NCI-H146 treated with DMSO at 0.1 percent for 48 hours (cell line): ENCODE data around the gene TF.
"Not testable (repeated sequence)": the region's sequence is repeated elsewhere in the genome, so short reads cannot be mapped to it uniquely, and the experiment has no call there.

Source experiments
- DNase-seq: peaks from one replicate; lab custom pipeline; 2025; ENCODE audit not compliant: unreplicated experiment; lab: John Stamatoyannopoulos, UW

Gene TF

DNA sequence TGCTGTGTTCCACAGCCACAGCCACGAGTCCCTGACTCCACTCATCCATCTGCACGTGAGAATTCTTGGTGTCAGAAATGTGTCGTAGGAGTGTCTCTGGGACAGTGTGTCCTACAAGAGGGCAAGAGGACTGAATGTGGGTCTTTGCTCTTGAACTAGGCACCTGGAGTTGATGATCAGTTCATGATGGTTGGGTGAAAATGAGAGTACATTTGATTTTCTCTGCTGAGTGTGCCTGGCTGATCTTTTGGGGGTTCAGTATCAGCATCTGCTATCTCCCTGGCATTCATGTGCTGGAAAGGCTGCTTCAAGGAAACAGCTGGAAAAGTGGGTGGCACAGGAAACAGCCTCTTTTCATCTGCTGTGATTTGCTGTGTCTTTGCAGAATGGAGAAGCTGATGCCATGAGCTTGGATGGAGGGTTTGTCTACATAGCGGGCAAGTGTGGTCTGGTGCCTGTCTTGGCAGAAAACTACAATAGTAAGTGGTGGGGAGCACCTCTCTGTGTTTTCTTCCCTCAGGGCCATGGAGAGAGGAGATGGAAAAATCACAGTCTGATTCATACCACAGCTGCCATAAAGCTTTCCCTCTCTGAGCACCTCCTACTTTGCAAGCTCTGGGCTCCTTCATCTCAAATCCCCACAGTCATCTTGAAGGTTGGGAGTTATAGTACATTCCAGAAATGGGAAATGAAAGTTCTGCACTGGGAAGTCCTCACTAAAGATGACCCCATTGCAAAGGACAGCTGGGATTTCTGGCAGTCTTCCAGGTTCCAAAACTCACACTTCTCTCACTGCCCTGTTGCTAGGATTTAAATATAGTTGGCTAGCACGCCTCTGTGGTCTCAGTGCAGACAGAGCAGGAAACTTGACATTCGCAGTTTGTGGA is 17.8 kb downstream of the TF start:
- DNase-seq = no peak

DNA sequence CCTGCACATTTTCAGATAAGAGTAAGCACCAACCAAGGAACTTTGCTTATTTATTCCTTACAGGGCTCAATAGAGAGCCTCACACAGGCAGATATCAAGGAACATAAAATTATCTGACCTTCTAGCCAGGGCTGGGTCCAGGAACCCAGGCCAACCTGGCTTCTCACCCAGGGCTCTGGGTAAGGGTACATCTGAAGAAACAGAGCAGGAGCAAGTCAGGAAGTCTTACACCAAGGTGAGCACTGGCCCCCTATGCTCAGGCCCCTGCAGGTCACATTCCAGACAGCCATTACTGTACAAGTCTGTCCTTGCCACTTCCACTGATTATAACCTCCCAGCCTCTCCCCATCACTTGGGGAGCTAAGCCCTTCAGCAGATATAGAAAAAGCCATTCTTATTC is 19.1 kb downstream of the TF start:
- no peak for DNase-seq

DNA sequence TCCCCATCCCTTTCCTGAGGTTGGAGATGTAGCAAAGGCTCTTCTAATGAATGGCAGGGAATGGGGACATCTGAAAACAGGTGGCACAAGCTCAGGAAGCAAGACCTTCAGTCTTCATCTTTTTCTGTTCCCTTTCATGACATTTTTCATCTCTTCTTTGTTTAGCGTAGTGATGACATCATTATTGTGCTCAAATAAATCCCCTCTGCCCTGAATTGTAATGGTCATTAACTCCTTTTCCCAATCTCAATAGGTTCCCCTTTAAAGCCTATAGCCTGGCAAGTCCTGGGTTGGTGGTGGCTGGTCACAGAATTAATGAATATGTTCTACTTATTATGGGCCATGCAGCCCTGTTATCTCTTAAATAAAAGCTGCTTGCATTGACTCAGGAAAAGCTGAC is 21.4 kb downstream of the TF start:
- no peak for DNase-seq

DNA sequence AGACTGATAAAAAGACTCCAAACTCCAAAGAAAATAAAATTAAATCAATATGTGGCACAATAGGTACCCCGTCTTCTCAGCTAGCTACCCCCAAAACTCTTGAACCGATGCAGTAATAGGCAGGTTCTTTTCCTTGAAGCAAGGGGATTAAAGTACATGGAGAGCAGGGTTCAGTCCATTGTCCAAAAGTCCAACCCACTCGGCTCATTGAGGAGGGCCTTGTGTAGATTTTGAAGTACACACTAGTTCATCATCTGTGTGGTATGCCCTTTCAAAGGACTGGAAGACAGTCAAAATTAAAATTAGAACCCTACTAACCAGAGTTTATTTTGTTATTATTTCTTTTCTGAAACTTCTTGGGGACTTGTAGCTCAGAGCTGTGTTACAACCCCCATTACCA is 23.3 kb downstream of the TF start:
- DNase-seq = no peak

DNA sequence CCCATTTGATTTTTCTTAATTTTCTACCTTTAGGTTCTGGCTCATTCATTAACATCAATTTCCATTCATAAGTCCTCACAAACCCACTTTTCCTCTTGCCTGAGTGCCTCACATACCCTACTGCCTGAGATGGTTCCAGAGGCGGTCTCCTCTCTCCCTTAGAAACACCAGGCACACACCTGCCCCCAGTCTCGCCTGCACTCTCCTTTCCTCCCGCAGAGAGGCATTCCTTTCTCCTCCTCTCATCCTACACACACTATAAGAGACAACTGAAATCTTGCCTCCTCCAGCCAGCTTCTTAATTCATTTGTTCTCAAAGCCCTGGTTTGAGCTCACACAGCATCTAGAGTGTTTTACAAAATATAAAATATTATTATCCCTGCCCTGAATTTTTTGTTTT is 27.5 kb downstream of the TF start:
- DNase-seq = no peak

DNA sequence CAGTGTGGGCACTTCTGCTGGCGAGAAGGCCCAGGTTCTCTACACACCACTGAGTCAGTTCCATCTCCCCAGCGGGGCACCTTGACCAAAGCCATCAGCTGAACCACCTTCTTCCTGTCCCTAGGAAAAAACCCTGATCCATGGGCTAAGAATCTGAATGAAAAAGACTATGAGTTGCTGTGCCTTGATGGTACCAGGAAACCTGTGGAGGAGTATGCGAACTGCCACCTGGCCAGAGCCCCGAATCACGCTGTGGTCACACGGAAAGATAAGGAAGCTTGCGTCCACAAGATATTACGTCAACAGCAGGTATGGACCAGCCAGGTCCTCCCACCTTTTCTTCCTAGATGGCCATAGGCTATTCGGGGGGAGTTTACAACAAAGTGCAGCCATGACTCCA is 29.1 kb downstream of the TF start:
- no peak for DNase-seq

DNA sequence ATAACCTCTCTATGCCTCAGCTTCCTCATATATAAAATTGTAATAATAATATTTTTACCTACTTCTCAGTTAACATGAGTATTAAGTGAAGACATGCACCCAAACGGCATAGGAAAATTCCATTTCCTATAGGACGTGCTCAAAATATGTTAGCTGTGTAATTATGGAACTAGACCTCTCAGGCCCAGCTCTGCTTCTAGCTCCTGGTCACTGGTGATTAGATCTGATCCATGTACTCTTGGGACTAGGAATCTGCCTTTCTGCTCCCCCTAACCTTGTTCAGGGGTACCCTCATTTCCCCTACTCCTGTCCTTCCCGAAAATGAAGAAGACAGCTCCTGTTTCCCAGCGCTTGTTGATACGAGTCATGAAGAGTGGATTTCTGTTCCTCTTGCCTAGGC is 29.6 kb downstream of the TF start:
- DNase-seq = no peak

DNA sequence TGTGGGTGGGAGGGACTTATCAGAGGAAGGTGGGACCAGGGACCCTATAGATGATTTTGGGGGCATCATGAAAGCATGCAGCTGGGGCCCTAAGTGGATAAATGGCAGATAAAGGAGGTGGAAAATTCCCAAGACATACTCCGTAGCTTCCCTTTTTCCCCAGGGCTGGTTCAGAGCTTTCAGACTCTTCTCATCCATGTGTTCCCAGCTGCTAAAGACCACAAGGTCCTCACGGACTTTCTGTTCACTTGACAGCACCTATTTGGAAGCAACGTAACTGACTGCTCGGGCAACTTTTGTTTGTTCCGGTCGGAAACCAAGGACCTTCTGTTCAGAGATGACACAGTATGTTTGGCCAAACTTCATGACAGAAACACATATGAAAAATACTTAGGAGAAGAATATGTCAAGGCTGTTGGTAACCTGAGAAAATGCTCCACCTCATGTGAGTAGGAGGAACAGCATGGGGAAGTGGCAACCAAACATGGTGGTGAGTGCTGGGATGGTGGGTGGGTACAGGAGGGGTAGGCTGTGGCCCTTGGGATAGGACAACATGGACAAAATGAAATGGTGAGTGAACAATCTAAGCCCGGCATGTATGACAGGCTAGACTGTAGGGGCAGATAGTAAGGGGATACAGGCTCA is 30.7 kb downstream of the TF start:
- no peak for DNase-seq

DNA sequence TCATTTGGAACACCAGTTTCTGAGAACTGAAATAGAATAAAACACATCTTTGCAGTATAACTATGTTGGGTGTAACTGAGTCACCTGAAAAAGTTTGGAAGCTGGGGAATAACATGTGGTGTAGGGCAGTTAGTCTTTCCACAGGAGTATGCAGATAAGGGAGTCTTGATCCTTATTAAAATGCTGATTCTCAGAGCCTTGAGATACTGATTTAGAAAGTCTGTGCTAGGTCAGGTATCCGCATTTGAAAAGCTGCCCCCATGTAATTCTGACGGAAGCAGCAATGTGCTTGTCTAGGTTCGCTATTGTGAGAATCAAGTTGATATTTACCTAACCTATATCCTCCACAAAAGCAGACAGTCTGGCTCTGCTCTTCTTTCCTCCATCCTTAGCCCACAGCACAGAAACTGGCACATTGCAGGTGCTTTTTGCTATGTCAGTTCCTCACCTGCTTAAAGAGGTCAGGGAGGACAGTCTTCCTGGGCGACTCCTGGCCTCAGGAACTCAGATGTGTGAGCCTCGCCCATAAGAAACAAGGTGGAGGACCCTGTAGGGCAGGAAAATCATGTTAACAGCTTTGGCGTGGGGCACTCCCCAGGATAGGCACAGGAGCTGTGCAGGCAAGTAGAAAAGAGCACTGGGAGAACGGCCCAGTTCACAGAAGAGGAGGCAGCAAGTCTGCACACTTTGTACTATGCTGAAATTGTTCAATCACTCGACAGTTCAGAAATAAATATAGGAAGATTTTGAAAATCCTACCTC is 31.8 kb downstream of the TF start:
- no peak for DNase-seq

DNA sequence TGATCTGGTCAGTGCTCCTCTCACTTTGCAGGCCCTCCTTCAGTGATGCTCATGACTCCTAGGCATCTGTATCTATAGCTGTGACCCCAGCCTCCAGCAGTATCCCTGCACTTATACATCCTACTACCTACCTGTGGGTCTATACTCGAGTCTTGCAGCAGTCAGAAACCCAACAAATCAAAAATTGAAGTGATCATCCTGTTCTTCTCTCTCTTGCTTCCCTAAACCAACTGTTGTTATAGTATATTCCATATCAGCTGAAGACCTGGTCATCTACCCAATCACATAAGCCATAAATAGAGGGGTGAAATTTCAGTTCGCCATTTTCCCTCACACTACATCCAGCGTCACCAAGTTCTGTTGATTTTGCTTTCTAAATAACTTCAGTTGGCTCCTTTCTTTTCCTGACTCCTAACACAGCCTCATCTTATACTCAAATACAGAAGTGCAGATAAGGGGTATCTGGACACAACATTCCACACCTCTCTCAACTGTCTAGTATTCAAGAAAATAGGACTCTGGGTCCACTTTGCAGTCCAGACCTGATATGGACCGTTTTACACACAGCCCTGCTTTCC is 33.5 kb downstream of the TF start:
- DNase-seq = no peak

DNA sequence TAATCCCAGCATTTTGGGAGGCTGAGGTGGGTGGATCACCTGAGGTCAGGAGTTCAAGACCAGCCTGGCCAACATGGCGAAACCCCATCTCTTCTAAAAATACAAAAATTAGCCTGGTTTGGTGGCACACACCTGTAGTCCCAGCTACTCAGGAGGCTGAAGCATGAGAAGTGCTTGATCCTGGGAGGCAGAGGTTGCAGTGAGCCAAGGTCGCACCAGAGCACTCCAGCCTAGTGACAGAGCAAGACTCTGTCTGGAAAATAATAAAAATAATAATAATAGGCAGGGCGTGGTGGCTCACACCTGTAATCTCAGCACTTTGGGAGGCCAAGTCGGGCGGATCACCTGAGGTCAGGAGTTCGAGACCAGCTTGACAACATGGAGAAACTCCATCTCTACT is 34.6 kb downstream of the TF start:
- not testable (repeated sequence) for DNase-seq

DNA sequence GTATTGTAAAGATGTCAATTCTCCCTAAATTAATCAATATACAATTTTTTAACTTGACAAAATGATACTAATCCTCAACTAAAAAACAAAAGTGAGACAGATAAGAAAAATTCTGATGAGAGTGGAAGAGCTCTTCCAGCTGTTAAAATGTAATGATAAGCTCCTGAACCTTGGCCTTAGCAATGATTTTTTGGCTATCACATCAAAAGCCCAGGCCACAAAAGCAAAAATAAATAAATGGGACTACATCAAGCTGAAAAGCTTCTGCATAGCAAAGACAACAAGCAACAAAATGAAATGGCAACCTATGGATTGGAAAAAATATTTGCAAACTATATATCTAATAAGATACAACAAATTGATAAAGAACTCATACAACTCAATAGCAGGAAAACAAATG is 35.4 kb downstream of the TF start:
- DNase-seq = no peak

DNA sequence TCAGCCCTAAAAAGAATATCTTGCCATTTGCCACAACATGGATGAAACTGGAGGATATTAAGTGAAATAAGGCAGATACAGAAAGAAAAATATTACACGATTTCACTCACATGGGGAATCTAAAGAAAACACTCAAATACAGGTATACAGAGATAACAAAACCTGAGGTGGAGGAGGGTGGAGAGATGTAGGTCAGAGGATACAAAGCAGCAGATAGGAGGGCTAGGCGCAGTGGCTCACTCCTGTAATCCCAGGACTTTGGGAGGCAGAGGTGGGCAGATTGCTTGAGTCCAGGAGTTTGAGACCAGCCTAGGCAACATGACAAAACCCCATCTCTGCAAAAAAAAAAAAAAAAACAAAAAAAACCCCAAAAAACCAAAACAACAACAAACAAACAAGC is 36.3 kb downstream of the TF start:
- DNase-seq = no peak

DNA sequence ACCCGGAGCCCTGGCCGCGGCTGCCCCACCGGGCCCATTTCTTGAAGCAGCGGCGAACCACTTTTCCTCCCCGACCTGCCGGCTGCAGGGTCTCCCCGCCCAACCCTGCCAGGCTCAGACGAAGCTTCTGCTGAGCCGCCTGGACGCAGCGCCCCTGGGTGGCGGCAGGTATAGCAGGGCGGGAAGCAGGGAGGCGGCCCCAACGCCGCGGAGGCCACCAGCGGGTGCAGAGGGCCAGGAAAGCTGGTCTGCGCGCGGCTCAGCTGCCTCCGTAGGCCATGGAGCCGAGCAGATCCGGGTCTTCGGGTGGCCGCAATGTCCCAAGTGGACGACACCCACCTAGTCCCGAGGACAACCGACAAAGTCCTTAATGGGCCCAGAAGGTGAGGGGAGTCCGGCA is 37.6 kb downstream of the TF start:
- DNase-seq = no peak

DNA sequence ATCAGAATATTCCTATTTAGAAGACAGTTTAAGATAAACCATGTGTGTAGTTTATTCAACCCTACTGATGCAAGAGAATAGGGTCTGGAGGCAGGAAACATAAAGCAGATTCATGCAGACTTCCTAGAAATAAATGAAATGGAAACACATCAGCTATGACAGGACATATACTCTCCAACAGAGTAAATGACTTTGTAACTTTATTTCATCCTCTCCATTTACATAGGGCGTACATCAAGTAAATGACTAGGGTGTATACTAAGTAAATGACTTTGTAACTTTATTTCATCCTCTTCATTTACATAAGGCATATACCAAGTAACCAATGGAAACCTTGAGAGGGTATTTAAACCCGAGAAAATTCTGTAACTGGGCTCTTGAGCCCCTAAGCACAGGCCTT is 41.8 kb downstream of the TF start:
- no peak for DNase-seq

DNA sequence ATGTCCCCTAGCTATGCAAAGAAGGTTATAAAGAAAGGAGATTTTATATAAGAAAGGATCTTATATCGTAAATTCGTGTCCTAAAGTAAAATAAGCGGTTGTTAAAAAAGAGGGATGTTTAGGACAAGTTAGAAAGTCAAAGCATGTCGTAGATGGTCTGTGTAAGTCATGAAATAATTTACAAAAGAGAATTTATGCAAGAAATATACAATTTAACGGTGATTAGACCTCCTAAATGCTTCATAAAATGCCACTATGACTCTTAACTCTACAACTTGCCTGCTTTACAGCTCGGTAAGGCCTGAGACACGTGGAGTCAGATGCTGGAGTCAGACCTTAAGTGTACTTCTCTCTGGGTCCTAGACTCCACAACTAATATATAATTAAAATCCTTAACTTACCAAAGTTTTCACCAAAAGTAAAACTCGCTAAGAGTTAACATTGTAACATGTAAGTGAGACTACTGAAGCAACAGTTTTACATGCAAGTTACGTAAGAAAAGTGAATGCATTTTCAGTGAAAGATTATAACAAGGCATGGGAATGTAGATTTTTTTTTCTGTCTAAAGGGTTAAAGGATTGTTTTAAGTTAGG is 46.1 kb downstream of the TF start:
- DNase-seq = no peak

DNA sequence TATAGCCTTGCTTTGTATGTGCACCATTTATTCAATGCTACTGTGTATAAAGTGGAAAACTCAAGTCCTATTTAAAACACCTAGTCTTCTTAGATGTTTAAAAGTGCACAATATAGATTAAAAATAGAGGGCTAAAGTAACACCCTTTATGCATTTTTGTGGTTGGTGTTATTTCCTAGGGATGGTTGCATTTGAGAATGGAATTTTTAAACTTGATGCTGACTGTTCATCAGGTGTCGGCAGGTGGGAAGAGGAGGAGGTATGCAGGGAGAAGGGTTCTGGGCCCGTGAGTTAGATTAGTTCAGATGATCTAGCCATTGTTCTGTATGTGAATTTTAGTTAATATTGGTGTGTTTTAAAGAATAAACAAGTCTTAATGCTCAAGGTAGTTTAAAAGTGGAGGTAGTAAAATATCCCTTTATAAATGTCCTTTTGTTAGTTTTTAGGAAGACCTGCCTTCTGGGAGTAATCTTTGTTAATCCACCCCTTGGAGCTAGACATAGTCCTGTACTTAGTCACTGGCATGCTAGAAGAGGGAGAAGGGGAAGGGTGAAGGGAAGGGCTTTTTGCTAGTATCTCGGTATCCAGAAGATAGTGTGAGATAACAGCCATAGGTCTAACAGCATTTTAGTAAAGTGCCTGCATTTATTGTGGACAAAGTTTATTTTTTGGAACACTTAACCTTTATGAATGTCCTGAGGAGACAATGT is 51.4 kb downstream of the TF start:
- no peak for DNase-seq

DNA sequence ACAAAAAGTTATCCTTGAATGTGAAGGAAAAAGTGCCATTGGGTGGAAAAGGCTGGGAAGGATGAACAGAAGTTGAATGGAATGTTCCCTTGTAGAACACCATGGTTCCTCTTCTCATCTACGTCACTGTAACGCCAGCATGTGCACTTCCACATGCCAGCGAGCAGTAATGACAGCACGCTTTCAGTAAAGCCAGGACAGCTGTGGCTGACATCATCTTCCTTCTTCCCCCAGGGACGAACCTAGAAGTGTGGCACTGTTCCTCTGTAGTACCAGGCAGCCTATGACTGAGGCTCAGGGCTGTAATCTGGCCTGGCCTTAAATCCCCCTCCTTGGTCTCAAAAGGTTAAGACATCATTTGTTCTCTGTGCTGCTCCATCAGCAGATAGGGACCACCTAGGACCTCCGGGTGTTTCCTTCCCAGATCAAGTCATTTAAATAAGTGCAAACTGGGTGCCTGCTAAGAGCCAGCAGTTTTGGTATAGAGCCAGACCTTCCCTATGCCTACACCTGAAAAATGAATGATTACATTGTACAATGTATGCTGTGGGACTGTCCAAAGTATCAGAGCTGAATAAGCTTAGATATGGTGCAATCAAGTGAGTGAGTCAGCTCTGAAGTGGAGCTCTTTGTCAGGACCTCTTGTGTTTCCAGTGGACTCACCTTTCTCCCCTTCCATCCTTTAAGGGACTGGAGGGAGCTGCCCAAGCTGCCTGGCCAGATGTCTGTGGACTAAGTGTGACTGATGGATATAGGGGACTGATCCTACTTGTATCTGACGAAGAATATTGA is 53.8 kb downstream of the TF start:
- DNase-seq = no peak

DNA sequence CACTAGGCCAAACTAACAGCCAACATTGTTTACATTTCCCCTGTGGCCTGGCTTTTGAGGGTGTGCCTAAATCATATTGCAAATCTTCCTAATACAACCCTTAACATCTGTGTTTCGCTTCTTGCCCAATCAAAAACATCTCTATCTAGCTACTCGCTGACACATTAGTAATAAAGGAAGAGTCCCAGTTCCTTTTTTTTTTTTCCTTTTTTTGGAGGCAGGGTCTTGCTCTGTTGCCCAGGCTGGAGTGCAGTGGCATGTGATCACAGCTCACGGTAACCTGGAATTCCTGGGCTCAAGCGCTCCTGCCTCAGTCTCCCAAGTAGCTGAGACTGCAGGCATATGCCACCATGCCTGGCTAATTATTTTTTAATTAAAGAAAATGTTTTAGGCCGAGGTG is 57.3 kb downstream of the TF start:
- no peak for DNase-seq

DNA sequence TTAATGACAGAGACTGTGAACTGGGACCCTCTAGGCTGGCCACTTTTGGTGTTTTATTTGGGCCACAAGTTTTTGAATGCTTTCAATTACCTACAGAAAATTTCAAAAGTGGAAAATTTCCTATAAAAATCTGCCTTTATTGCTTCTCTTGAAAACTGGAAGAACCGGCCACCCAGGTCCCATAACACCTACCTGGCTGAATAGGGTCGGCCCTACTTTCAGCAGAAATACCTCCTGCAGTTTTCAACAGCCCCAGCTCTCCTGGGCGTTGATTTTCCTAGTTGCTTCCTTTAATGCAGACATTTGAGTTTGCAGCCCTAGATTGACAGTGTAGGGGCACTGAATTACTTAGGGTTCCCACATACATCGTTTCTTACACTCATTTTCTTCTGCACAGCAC is 58.7 kb downstream of the TF start:
- DNase-seq = no peak
